Gastrocnemius medialis (tissue), 4 donors: ENCODE measurements around the gene LIN28B.

Source experiments
- POLR2A ChIP-seq, 2 donors: fragments of 450-650 bp; IDR thresholded peaks; one replicate each; pipeline ENCODE4 v1.6.1; 2017; ENCODE audit warnings: antibody characterized with exemption in 2 of 2, mild to moderate bottlenecking in 2 of 2, moderate library complexity in 2 of 2
- TF ChIP-seq, protein P1 (sequence below), 5 experiments: fragments of 450-650 bp in 3 of 5; fragments of 200-600 bp in 2 of 5; sonication (generic) in 2 of 5; IDR thresholded peaks in 4 of 5; conservative IDR thresholded peaks in 1 of 5; 1 replicate in 4 of 5; 2 replicates in 1 of 5; pipeline ENCODE4 v1.5.1; 2016 to 2019; ENCODE audit warnings: antibody characterized with exemption in 5 of 5, mild to moderate bottlenecking in 3 of 5, moderate library complexity in 3 of 5

DNA sequence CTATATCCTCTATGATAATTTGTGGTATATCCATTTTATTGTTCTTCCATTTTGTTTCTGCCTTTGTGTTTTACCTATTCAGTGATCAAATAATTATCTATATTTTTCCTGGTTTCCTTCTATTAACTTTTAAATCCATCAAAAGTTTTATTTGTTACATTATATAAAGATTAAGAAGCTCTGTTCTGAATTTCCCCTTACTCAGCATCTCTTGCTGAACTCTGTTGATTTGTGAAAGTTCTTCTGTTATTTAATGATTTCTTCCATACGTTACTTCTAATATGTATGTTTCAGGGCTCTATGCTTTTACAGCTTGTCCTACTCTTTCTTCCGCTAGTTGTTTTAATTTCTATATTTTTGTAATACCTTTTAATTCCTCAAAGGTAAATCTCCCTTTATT is 87.1 kb downstream of the LIN28B start:
- TF ChIP-seq, protein P1, sequence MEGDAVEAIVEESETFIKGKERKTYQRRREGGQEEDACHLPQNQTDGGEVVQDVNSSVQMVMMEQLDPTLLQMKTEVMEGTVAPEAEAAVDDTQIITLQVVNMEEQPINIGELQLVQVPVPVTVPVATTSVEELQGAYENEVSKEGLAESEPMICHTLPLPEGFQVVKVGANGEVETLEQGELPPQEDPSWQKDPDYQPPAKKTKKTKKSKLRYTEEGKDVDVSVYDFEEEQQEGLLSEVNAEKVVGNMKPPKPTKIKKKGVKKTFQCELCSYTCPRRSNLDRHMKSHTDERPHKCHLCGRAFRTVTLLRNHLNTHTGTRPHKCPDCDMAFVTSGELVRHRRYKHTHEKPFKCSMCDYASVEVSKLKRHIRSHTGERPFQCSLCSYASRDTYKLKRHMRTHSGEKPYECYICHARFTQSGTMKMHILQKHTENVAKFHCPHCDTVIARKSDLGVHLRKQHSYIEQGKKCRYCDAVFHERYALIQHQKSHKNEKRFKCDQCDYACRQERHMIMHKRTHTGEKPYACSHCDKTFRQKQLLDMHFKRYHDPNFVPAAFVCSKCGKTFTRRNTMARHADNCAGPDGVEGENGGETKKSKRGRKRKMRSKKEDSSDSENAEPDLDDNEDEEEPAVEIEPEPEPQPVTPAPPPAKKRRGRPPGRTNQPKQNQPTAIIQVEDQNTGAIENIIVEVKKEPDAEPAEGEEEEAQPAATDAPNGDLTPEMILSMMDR (IDR thresholded peaks at IDR 0.05 in 4 of 5, conservative IDR thresholded peaks at IDR 0.05 in 1 of 5): no peak
- TF ChIP-seq POLR2A (IDR thresholded peaks at IDR 0.05): no peak
